Astrocyte (in vitro differentiated cells and primary cell): Measurements from ENCODE around the gene TEX26. TPM values are rescaled to one million over a fixed set of nuclear protein-coding genes. Genes with fewer than 3 reads are reported as not detected.
A peak's percentile ranks its signal among the peaks of the same experiment; 100 is the strongest.

Experiments
- DNase-seq: peaks from one replicate; pipeline ENCODE4 v3.0.0-alpha.2; 2010; ENCODE audit warnings: low read depth
- FAIRE-seq: peaks from 2 replicates; lab custom pipeline; 2011; peaks lifted over from hg19 to GRCh38; lab: Jason Lieb, UNC
- H2AFZ ChIP-seq: 2 replicates; pipeline ENCODE4 v1.6.0; 2012; ENCODE audit warnings: low read depth, low read length, inconsistent platforms
- H3K27ac ChIP-seq: 2 replicates; pipeline ENCODE4 v1.5.1; 2011; ENCODE audit warnings: low read depth, low read length, inconsistent platforms
- H3K27me3 ChIP-seq: 2 replicates; pipeline ENCODE4 v1.6.0; 2011; ENCODE audit warnings: low read length, inconsistent platforms; ENCODE audit not compliant: insufficient read depth
- H3K36me3 ChIP-seq: 2 replicates; pipeline ENCODE4 v1.5.1; 2011; ENCODE audit warnings: low read length, inconsistent platforms; ENCODE audit not compliant: insufficient read depth
- H3K4me1 ChIP-seq: 2 replicates; pipeline ENCODE4 v1.5.1; 2011; ENCODE audit warnings: low read length, inconsistent platforms; ENCODE audit not compliant: insufficient read depth
- H3K4me2 ChIP-seq: 2 replicates; pipeline ENCODE4 v1.6.0; 2012; ENCODE audit warnings: low read length, inconsistent platforms
- H3K4me3 ChIP-seq: 2 replicates; pipeline ENCODE4 v1.5.1; 2011; ENCODE audit warnings: low read depth, mild to moderate bottlenecking, low read length, inconsistent platforms; ENCODE audit not compliant: insufficient read depth
- H3K79me2 ChIP-seq: 2 replicates; pipeline ENCODE4 v1.6.0; 2012; ENCODE audit warnings: mild to moderate bottlenecking, low read length, inconsistent platforms; ENCODE audit not compliant: insufficient read depth
- H3K9ac ChIP-seq: 2 replicates; pipeline ENCODE4 v1.6.0; 2012; ENCODE audit warnings: mild to moderate bottlenecking, low read length, inconsistent platforms
- H3K9me3 ChIP-seq: 2 replicates; pipeline ENCODE4 v1.5.1; 2012; ENCODE audit warnings: low read depth, mild to moderate bottlenecking, low read length, inconsistent platforms; ENCODE audit not compliant: insufficient read depth
- H4K20me1 ChIP-seq: 2 replicates; pipeline ENCODE4 v1.6.0; 2012; ENCODE audit warnings: low read length, inconsistent platforms; ENCODE audit not compliant: insufficient read depth
- H3K27ac Mint-ChIP-seq: one replicate; pipeline ENCODE4 v1.8.0; 2021; ENCODE audit warnings: mild to moderate bottlenecking, mixed read lengths; ENCODE audit not compliant: unreplicated experiment
- H3K27me3 Mint-ChIP-seq: one replicate; pipeline ENCODE4 v1.8.0; 2021; ENCODE audit warnings: low read depth, mixed read lengths; ENCODE audit not compliant: unreplicated experiment
- H3K36me3 Mint-ChIP-seq: one replicate; pipeline ENCODE4 v1.8.0; 2021; ENCODE audit warnings: low read depth, mixed read lengths; ENCODE audit not compliant: unreplicated experiment
- H3K4me1 Mint-ChIP-seq: one replicate; pipeline ENCODE4 v1.8.0; 2021; ENCODE audit warnings: low read depth, mixed read lengths; ENCODE audit not compliant: unreplicated experiment
- H3K4me3 Mint-ChIP-seq: one replicate; pipeline ENCODE4 v1.8.0; 2021; ENCODE audit warnings: mild to moderate bottlenecking, moderate library complexity, mixed read lengths; ENCODE audit not compliant: unreplicated experiment
- H3K9me3 Mint-ChIP-seq: one replicate; pipeline ENCODE4 v1.8.0; 2021; ENCODE audit warnings: mild to moderate bottlenecking, mixed read lengths; ENCODE audit not compliant: unreplicated experiment
- EZH2 ChIP-seq: IDR thresholded peaks from 2 replicates; pipeline ENCODE4 v1.6.1; 2012; ENCODE audit warnings: mild to moderate bottlenecking, low read length, inconsistent platforms; ENCODE audit not compliant: insufficient read depth
- total RNA-seq: library from RNA; stranded (reverse); gene quantifications from 2 replicates; pipeline ENCODE4 v1.2.1, GENCODE V29; 2021
- TF ChIP-seq, protein P1 (sequence below): IDR thresholded peaks from 2 replicates; pipeline ENCODE4 v1.5.1; 2011; ENCODE audit warnings: low read depth, mild to moderate bottlenecking, inconsistent platforms, low read length, moderate library complexity; ENCODE audit not compliant: insufficient read depth

TEX26 gene
- total RNA-seq, 1 donor from 2014 or later = not detected

DNA sequence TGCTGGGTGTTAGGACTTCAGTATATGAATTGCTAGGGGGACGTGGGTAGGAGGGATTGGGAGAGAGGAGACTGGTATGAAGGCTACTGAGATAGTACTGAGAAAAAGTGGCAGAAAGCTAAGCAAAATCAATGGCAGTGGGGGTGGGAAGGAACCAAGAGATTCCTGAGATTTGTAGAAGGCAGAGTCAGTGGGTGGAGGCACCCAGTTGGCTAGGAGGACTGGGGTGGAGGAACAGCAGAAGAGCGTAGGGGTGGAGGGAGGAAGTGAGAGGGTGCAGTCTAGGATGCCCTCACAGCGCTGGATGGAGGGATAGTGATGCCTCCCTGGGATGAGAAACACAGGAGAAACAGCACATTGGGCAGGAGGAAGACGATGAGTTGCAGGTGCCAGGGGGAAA, 32.0 kb upstream of the TEX26 start:
- Histone ChIP-seq H3K27ac (peak overlapping the region; percentile 95), H3K4me3 (no peak overlapping the region), H4K20me1 (no peaks in the 10 kb centered on the region), H3K9me3 (no peaks in the 10 kb centered on the region), H2AFZ (no peak overlapping the region), H3K9ac (peak overlapping the region; percentile 77), H3K36me3 (no peaks in the 10 kb centered on the region), H3K4me2 (no peak overlapping the region), H3K27me3 (no peaks in the 10 kb centered on the region), H3K4me1 (peaks cover 36% of the 10 kb centered on the region), H3K79me2 (no peaks in the 10 kb centered on the region)
- DNase-seq (no peak), FAIRE-seq (no peak)
- Mint-ChIP-seq H3K36me3 (no peaks in the 10 kb centered on the region), H3K4me1 (peaks cover 40% of the 10 kb centered on the region), H3K9me3 (no peaks in the 10 kb centered on the region), H3K27ac (peak overlapping the region; percentile 99), H3K27me3 (peaks cover 15% of the 10 kb centered on the region), H3K4me3 (no peak overlapping the region)
- TF ChIP-seq, protein P1, sequence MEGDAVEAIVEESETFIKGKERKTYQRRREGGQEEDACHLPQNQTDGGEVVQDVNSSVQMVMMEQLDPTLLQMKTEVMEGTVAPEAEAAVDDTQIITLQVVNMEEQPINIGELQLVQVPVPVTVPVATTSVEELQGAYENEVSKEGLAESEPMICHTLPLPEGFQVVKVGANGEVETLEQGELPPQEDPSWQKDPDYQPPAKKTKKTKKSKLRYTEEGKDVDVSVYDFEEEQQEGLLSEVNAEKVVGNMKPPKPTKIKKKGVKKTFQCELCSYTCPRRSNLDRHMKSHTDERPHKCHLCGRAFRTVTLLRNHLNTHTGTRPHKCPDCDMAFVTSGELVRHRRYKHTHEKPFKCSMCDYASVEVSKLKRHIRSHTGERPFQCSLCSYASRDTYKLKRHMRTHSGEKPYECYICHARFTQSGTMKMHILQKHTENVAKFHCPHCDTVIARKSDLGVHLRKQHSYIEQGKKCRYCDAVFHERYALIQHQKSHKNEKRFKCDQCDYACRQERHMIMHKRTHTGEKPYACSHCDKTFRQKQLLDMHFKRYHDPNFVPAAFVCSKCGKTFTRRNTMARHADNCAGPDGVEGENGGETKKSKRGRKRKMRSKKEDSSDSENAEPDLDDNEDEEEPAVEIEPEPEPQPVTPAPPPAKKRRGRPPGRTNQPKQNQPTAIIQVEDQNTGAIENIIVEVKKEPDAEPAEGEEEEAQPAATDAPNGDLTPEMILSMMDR = no peak
- TF ChIP-seq EZH2 = no peak

DNA sequence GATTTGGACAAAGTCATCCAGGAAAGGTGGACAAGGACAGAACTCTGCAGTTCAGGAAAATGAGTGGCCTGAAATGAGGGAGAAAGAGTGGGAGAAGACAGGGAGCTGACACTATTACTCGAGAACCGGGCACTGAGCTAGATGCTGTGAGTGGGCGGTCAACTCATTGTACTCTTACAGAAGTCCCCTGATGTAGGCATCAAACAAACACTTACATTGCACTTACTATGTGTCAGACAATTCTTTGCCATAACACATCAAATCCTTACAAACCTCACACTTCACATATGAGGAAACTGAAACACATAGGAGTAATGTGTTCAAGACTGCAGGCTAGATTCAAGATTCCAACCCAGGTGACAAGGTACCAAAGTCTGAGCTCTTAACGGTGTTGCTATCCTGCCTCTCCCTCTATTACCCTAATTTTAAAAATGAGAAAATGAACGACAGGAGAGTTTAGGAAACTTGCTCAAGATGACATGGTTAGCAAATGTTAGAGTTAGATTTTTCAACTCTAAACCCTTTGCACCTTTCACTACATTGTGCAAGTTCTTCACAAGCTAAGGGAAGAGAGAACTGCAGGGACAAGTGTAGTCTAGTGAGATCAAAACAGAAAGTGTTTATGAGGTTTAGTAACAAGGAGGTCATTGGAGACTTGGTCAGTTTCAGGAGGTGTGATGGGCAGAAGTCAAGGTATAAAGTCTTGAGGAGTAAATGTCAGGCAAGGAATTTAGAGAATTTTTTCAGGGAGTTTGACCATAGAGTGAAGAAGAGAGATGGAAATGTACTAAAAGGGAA, 31.3 kb upstream of the TEX26 start:
- no peak overlapping the region for H3K27ac Mint-ChIP-seq
- TF ChIP-seq, protein P1 = no peak
- no peak for TF ChIP-seq EZH2
- no peak overlapping the region for H3K4me2 ChIP-seq
- H3K79me2 ChIP-seq = no peaks in the 10 kb centered on the region
- no peak overlapping the region for H3K27ac ChIP-seq
- no peak overlapping the region for H3K4me3 Mint-ChIP-seq
- FAIRE-seq (no peak), DNase-seq (no peak)
- no peak overlapping the region for H3K9ac ChIP-seq
- H3K4me1 Mint-ChIP-seq = peaks cover 36% of the 10 kb centered on the region
- no peaks in the 10 kb centered on the region for H3K36me3 Mint-ChIP-seq
- H3K27me3 Mint-ChIP-seq = peaks cover 19% of the 10 kb centered on the region
- peaks cover 35% of the 10 kb centered on the region for H3K4me1 ChIP-seq
- no peaks in the 10 kb centered on the region for H3K27me3 ChIP-seq
- H3K9me3 Mint-ChIP-seq = peaks cover 3% of the 10 kb centered on the region
- H4K20me1 ChIP-seq = no peaks in the 10 kb centered on the region
- no peaks in the 10 kb centered on the region for H3K9me3 ChIP-seq
- no peak overlapping the region for H2AFZ ChIP-seq
- no peak overlapping the region for H3K4me3 ChIP-seq
- no peaks in the 10 kb centered on the region for H3K36me3 ChIP-seq

GRCh38 chr13:30904043-30904442, 28.4 kb upstream of the TEX26 start:
- Histone ChIP-seq H3K36me3 (no peaks in the 10 kb centered on the region), H3K4me2 (no peak overlapping the region), H3K79me2 (peaks cover 6% of the 10 kb centered on the region), H3K4me3 (no peak overlapping the region), H4K20me1 (no peaks in the 10 kb centered on the region), H3K27ac (no peak overlapping the region), H3K9me3 (no peaks in the 10 kb centered on the region), H3K27me3 (no peaks in the 10 kb centered on the region), H2AFZ (no peak overlapping the region), H3K4me1 (peaks cover 42% of the 10 kb centered on the region), H3K9ac (no peak overlapping the region)
- Mint-ChIP-seq H3K27me3 (peaks cover 21% of the 10 kb centered on the region), H3K9me3 (peaks cover 3% of the 10 kb centered on the region), H3K4me3 (no peak overlapping the region), H3K4me1 (peaks cover 31% of the 10 kb centered on the region), H3K27ac (no peak overlapping the region), H3K36me3 (no peaks in the 10 kb centered on the region)
- DNase-seq = no peak
- TF ChIP-seq, protein P1 = no peak
- TF ChIP-seq EZH2 = no peak
- no peak for FAIRE-seq
